NCI-H2196 treated with DMSO at 0.1 percent for 48 hours (cell line): ENCODE results near the gene PDX1.

Source experiments
- DNase-seq: peaks from one replicate; lab custom pipeline; 2025; ENCODE audit not compliant: unreplicated experiment; lab: John Stamatoyannopoulos, UW

The PDX1 gene

GRCh38 chr13:27921961-27922882 is 2.4 kb downstream of the PDX1 start:
- DNase-seq = no peak

- no peak for DNase-seq
Observed at GRCh38 chr13:27922883-27923612, 3.2 kb downstream of the PDX1 start.

GRCh38 chr13:27923794-27924528 is 4.2 kb downstream of the PDX1 start:
- DNase-seq = no peak

- DNase-seq = no peak
Observed at GRCh38 chr13:27924529-27925141, 4.8 kb downstream of the PDX1 start.

- DNase-seq = no peak
Observed at GRCh38 chr13:27925220-27925991, 5.6 kb downstream of the PDX1 start.

- DNase-seq = no peak
Observed at GRCh38 chr13:27926644-27927434, 7.0 kb downstream of the PDX1 start.

- DNase-seq = no peak
Observed at GRCh38 chr13:27927444-27928352, 7.9 kb downstream of the PDX1 start.

- DNase-seq = no peak
Observed at GRCh38 chr13:27928353-27928804, 8.6 kb downstream of the PDX1 start.

GRCh38 chr13:27928805-27929753 is 9.3 kb downstream of the PDX1 start:
- no peak for DNase-seq

GRCh38 chr13:27929868-27930267 is 10.1 kb downstream of the PDX1 start:
- DNase-seq = no peak

- no peak for DNase-seq
Observed at GRCh38 chr13:27933118-27933517, 13.3 kb downstream of the PDX1 start.

GRCh38 chr13:27933580-27934328 is 14.0 kb downstream of the PDX1 start:
- no peak for DNase-seq

GRCh38 chr13:27942972-27943371 is 23.2 kb downstream of the PDX1 start:
- DNase-seq = no peak

GRCh38 chr13:27952876-27953675 is 33.3 kb downstream of the PDX1 start:
- DNase-seq = no peak

GRCh38 chr13:27953676-27954405 is 34.0 kb downstream of the PDX1 start:
- DNase-seq = peak; percentile 45
